GM12865 (cell line): Measurements from ENCODE around the gene URM1.

Source experiments
- DNase-seq: peaks from one replicate; pipeline ENCODE4 v3.0.0; 2010; ENCODE audit warnings: low read depth
- H3K4me3 ChIP-seq: 2 replicates; pipeline ENCODE4 v1.5.1; 2011; ENCODE audit warnings: mild to moderate bottlenecking, low read depth, low read length, control low read depth
- TF ChIP-seq, protein P1 (sequence below): IDR thresholded peaks from 2 replicates; pipeline ENCODE4 v1.5.1; 2011; ENCODE audit warnings: low read length, control low read depth, low read depth, inconsistent platforms; ENCODE audit not compliant: insufficient read depth; ENCODE audit errors: missing control alignments

Gene URM1

DNA sequence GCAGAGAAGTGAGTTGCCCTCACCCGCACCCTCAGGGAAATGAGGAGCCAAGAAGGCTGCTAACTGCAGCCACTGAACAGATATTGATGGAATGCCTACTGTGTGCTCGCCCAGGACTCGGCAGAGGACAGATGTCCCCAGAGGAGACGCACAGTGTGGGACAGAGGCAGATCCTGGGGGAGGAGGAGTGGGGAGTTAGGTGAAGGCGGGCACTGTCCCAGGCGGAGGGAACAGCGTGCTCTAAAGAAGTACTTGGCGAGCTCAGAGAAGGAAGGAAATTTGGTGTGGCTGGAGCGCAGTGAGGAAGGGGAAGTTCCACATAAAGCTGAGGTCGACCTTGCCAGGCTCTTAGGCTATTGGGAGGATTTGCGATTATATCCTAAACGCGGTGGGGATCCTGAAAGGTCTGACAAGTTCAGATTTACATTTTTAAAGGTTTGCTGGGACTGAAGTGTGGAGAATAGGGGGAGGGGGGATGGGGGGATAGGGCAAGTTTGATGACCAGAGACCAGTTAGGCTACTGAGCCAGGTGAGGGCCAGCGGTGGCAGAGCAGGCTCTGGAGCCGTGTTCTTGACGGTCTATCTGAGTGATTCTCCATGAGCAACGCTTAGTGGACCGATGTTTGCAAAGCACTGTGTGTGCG is 25.9 kb downstream of the URM1 start:
- no peak for DNase-seq
- TF ChIP-seq, protein P1, sequence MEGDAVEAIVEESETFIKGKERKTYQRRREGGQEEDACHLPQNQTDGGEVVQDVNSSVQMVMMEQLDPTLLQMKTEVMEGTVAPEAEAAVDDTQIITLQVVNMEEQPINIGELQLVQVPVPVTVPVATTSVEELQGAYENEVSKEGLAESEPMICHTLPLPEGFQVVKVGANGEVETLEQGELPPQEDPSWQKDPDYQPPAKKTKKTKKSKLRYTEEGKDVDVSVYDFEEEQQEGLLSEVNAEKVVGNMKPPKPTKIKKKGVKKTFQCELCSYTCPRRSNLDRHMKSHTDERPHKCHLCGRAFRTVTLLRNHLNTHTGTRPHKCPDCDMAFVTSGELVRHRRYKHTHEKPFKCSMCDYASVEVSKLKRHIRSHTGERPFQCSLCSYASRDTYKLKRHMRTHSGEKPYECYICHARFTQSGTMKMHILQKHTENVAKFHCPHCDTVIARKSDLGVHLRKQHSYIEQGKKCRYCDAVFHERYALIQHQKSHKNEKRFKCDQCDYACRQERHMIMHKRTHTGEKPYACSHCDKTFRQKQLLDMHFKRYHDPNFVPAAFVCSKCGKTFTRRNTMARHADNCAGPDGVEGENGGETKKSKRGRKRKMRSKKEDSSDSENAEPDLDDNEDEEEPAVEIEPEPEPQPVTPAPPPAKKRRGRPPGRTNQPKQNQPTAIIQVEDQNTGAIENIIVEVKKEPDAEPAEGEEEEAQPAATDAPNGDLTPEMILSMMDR = no peak

DNA sequence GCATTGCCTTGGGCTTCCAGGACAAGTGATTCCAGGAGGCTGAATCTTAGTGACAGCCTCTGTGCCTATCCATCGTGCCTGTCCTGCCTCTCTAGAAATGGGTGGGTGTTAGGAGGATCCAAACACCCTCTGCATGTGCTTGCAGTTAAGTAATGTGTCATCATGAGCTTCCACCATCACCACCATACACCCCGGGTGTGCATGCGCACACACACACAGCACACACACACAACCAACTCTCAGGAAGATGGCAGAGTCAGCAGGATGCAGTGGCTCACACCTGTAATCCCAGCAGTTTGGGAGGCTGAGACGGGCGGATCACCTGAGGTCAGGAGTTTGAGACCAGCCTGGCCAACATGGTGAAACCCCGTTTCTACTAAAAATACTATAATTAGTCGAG is 26.7 kb downstream of the URM1 start:
- no peak overlapping the region for H3K4me3 ChIP-seq
- TF ChIP-seq, protein P1 = no peak
- no peak for DNase-seq

More for the DNA sequence above, 25.9 kb downstream of the URM1 start:
- no peak overlapping the region for H3K4me3 ChIP-seq

DNA sequence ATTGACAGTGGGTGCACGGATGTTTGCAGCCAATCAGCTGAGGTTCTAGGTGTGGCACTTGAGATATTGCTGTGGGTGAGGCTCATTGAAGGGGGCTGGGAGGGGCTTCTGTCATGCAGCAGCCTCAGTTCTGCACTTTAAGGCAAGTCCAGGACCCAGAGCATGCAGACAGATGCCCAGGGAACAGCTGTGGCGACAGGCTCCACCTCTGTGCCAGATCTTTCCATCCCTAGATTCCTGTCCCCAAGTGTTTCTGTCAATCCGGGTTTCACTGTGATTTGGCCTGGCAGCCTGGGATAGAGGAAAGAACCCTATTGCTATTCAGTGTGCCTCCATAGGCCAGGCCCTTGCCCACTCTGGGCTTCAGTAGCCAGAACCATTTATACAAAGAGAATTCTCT is 28.7 kb downstream of the URM1 start:
- DNase-seq = no peak
- H3K4me3 ChIP-seq = no peak overlapping the region
- TF ChIP-seq, protein P1 = no peak

DNA sequence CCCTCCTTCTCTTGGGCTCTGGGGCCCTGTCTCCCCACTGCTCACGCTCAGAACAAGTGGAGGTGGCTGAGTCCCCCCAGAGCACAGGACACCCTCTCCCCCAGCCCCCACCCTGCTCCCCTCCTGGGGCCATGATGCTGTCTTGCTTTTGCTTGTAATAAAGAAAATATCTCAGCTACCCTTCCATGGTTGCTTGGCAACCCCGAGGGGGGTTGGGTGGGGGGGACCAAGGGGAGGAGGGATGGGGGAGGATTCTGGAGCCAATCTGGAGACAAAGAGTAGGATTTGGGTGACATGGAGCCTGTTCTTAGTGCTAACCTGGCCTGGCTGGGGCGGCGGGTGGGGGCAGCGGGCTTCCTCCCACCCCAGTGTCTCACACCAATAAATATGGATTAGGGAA is 33.4 kb downstream of the URM1 start:
- no peak overlapping the region for H3K4me3 ChIP-seq
- DNase-seq = no peak
- TF ChIP-seq, protein P1 = no peak

DNA sequence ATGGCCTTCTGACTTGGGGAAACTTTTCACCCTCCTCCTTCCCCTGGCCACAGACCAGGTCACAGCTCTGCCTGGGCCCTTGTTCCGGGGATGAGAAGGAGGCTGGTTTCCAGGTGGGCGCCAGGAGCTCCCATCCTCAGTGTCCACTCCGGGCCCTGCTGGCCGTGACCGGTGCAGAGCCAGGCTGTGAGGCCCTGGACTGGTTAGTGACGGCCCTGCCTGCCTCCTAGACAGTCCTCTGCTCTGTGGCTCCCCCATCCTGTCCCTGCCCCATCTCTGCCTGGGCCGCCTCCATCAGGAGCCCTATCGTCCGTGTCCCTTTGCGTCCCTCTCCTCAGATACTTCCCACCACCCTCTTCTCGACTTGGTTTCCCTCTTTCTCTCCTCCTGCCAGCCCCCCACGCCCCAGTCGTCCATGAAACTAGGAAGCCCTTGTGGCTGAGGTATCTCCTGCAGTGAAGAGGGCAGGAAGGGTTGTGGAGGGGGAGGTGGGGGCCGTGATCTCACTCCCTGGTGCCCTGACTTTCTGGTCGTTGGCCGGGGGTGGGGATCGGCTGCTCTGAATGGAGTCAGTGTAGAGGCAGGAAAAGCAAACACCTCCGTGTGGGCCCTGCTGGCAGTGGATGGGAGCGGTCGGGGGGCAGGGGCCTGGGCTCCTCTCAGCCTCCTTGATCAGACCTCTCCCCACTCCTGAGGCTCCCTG is 34.1 kb downstream of the URM1 start:
- TF ChIP-seq, protein P1 = no peak
- no peak for DNase-seq
- no peak overlapping the region for H3K4me3 ChIP-seq

DNA sequence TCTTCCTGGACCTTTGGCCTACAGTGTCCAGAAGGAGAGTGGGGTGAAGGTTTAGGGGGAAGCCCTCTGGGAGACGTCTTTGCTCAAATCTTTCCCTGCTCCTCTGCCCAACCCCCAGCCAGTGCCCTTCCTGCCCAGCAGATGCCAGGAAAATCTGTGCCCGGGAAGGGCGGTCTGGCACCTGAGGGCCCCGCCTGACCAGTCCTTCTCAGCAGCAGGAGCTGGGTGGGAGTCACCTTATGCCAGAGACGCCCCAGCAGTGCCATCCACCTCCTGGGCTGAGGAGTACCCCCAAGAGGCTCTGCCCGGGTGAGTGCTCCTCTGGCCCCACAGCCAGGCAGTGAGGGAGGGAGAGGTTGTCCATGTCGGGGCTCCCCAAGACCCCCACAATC is 34.6 kb downstream of the URM1 start:
- TF ChIP-seq, protein P1 = no peak
- no peak for DNase-seq
- no peak overlapping the region for H3K4me3 ChIP-seq
